NOMO-1 treated with DMSO at 0.1 percent for 48 hours (cell line): ENCODE measurements around the gene OCSTAMP.
A peak's percentile ranks its signal among the peaks of the same experiment; 100 is the strongest.

Experiments
- DNase-seq: peaks from one replicate; lab custom pipeline; 2025; ENCODE audit not compliant: unreplicated experiment; lab: John Stamatoyannopoulos, UW

Gene OCSTAMP

DNA sequence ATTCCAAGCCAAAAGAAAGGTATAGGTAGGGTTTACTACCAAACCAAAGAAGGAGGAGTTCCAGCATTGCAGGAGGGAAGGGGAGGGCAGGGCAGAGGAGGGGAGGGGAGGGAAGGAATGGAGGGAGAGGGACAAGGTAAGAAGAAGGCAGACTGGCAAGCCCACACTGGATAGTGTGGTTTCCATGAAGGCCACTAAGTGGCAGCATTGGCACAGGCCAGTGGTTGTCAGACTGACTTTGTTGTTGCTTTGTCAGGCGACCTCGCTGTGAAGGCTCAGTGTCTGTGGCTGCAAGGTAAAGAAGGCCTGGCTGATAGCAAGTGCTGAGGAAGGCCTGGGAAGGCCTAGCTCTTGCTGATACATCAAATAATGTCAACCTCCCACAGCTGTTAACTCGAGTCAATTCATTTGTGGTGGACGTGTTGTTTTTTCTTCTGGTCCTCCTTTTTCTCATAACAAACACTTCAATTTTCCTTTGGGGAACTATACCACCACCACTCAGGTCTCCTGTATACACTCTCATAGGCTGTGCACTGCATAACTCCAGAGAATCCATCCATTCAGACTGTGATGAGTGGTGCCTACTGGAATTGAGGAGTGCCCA lies 29.4 kb downstream of the OCSTAMP start:
- DNase-seq: peak; percentile 64

DNA sequence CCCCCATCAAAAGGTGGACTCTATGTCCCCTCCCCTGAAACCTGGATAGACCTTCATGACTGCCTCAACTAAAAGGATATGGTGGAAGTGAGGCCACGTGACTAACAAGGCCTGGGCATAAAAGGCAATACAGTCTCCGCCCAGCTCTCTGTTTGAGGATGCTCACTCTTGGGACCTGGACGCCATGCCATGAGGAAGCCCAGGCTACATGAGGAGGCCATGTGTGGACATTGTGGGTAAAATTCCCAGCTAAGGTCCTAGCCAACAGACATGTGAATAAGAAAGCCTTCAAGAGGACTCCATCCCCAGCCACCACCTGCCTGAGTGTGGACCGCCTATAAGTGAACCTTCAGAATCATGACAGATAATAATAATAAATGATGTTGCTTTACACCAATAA lies 29.9 kb downstream of the OCSTAMP start:
- DNase-seq: no peak

- DNase-seq: no peak
Measured at GRCh38 chr20:46519471-46520068, 30.9 kb downstream of the OCSTAMP start.

GRCh38 chr20:46512943-46513844 lies 37.3 kb downstream of the OCSTAMP start, which contains the start of gene ZNF334:
Gene ZNF334, minus strand, starts transcription at chr20:46513559. Its CDS starts 1,457 bp downstream, at chr20:46512102.
- peak; percentile 65 for DNase-seq

GRCh38 chr20:46509523-46509922 lies 40.9 kb downstream of the OCSTAMP start:
- DNase-seq: no peak

DNA sequence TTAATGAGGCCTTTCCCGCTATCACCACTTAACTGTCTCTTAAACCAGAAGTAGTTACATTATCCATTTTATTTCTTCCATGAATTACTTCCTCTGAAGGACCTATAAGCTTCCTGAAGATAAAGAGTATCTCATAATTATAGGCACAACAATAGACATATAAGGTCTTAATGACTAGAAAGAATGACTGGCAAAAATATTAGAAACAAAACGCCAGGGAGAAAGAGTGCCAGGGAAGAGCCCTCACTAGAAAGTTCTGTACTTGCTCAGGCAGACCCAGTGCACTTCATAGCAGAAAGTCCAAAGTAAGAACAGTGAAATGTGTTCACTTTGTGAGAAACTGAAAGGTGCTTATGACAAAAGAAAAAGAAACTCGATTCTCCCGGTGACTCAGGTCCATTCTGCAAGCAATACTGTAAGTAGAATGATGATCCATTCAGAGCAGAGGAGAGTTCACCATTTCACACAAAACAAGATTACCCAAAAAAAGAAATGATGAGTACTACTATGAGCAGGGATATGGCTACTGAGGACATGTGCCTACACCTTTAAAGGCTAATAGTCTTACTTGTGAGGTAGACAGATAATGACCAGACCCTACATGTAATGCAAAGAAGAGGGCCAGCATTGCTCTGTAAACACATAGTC lies 42.6 kb downstream of the OCSTAMP start:
- DNase-seq: no peak

- DNase-seq: no peak
Measured at GRCh38 chr20:46505506-46505905, 44.9 kb downstream of the OCSTAMP start.

DNA sequence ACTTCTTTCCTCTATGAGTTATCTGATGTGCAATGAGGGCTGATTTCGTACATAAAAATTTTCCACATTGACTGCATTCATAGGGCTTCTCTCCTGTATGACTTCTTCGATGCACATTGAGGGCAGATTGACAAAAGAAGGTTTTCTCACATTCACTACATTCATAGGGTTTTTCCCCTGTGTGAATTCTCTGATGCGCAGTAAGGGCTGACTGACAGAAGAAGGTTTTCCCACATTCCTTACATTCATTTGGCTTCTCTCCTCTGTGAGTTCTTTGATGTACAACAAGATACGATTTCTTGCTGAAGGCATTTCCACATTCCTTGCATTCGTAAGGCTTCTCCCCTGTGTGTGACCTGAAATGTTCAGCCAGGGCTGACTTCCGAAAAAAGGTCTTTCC lies 48.5 kb downstream of the OCSTAMP start:
- DNase-seq: no peak

DNA sequence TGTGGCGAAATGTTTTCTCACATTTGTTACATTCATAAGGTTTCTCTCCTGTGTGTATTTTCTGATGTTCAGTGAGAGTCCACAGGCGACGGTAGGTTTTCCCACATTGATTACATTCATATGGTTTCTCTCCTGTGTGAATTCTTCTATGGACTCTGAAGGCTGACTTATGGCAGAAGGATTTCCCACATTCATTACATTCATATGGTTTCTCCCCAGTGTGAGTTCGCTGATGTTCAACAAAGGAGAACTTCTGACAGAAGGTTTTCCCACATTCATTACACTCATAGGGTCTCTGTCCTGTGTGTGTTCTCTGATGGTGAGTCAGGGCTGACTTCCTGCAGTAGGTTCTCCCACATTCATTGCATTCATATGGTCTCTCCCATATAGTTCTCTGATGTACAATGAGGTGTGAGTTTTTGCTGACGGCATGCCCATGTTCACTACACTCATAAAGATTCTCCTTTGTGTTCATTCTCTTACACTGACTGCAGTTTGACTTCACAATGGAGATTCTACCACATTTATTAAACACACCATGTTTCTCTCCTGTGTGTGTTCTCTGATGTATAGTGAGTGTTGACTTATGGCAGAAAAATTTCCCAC lies 49.0 kb downstream of the OCSTAMP start:
- DNase-seq: no peak

DNA sequence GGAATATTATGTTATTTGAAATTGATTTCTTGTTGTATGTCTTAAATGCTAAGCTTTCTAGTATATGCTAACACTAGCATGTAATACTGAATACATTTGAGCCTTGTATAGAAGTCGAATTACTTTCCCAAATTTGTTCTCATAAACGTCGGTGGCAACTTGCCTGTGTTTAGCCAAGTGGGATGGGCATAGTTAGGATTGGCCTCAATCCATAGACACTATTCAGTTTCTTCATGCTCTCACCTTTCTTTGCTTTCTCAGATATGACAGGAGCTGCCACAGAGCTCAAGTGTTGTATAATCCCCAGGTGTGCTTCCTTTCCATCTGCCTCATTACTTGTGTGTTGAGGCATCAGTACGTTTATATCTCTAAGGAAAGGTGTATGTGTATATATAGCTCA lies 56.4 kb downstream of the OCSTAMP start:
- no peak for DNase-seq

- no peak for DNase-seq
Measured at GRCh38 chr20:46491354-46491753, 59.1 kb downstream of the OCSTAMP start.
